ENCODE data around the gene COPZ2.

COPZ2 gene

DNA sequence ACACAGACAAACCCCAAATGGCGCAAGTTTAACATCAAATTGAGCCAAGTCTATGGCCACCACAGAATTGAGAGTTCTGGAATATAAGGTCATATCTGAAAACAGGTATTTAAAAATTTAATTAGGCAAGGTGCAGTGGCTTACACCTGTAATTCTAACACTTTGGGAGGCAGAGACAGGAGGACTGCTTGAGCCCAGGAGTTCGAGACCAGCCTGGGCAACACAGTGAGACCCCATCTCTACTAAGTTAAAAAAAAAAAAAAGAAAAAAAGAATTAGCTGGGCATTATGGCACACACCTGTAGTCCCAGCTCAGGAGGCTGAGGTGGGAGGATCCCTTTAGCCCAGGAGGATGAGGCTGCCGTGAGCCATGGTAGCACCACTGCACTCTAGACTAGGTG is 29.6 kb upstream of the COPZ2 start:
- Histone ChIP-seq H3K36me3 (ENCODE audit: control insufficient read depth, insufficient read depth, low read length) (peaks cover 20% of the 10 kb centered on the region), H3K9ac (ENCODE audit: low read depth, low read length) (no peak overlapping the region), H3K27me3 (ENCODE audit: control insufficient read depth, insufficient read depth, low read length) (no peaks in the 10 kb centered on the region), H3K9me3 (ENCODE audit: control insufficient read depth, insufficient read depth, low read length) (no peaks in the 10 kb centered on the region), H3K4me1 (ENCODE audit: control insufficient read depth, insufficient read depth, low read length) (peaks cover 4% of the 10 kb centered on the region), H3K4me3 (ENCODE audit: low read depth, low read length) (no peak overlapping the region)

DNA sequence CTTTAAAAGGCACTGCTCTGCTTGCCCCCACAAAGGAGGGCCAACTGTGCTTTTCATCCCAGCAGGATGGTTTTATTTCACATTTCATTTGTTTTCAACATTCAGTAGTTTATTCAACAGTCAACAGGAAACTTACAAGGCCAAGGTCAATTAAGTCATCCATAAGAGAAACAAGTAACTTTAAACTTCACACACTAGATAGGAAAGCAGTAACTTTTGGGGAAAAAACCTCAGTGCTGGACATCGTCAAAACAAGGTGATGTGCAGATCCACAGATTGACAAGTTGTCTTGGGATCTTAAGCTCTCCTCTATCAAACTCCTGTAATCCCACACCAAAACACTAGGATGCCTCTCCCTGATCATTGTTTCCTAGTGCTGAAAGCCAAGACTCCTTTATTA is 29.1 kb upstream of the COPZ2 start:
- H3K4me1 ChIP-seq (ENCODE audit: control insufficient read depth, insufficient read depth, low read length), result peaks cover 4% of the 10 kb centered on the region
- no peak overlapping the region for H3K9ac ChIP-seq (ENCODE audit: low read depth, low read length)
- H3K27me3 ChIP-seq (ENCODE audit: control insufficient read depth, insufficient read depth, low read length), result no peaks in the 10 kb centered on the region
- no peaks in the 10 kb centered on the region for H3K9me3 ChIP-seq (ENCODE audit: control insufficient read depth, insufficient read depth, low read length)
- peaks cover 26% of the 10 kb centered on the region for H3K36me3 ChIP-seq (ENCODE audit: control insufficient read depth, insufficient read depth, low read length)
- H3K4me3 ChIP-seq (ENCODE audit: low read depth, low read length), result no peak overlapping the region

DNA sequence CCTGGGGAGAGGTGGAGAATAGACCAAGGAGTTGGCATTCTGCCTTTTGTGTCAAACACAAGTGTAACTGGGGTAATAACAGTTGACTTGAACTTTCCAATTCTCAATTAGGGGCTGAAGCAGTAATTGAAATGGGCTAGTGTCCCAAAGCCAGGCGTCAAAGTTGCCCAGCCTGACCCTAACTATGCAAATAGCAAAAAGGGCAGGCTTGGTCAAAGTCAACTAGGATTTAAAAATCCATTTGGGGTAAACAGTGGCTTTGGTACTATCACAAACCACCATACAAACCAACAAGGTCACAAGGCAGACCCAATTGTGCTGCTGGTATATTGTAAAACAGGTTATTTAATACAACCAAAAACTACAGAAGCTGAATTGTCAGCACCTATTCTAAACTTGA is 28.6 kb upstream of the COPZ2 start:
- peaks cover 26% of the 10 kb centered on the region for H3K36me3 ChIP-seq (ENCODE audit: control insufficient read depth, insufficient read depth, low read length)
- H3K9me3 ChIP-seq (ENCODE audit: control insufficient read depth, insufficient read depth, low read length), result no peaks in the 10 kb centered on the region
- no peak overlapping the region for H3K9ac ChIP-seq (ENCODE audit: low read depth, low read length)
- H3K4me1 ChIP-seq (ENCODE audit: control insufficient read depth, insufficient read depth, low read length), result peaks cover 4% of the 10 kb centered on the region
- H3K27me3 ChIP-seq (ENCODE audit: control insufficient read depth, insufficient read depth, low read length), result no peaks in the 10 kb centered on the region
- H3K4me3 ChIP-seq (ENCODE audit: low read depth, low read length), result no peak overlapping the region

DNA sequence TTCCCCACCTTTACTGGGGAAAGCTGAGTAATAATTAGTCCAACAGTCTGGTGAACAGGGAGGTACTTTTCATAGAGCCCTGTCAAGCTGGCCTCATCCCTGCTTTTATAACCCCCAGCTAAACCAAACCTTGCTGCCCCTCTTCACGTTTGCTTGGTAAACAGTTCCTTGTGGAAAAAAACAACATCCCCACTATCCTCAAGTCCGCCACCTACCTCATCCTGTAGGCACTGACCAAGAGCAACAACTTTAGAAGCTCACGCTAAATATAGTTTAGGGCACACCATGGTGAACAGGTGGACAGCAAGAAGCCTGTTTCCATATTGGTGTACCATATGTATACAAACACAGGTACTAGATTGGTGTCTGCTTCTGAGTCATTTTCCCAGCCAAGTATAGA is 27.0 kb upstream of the COPZ2 start:
- no peaks in the 10 kb centered on the region for H3K27me3 ChIP-seq (ENCODE audit: control insufficient read depth, insufficient read depth, low read length)
- no peaks in the 10 kb centered on the region for H3K9me3 ChIP-seq (ENCODE audit: control insufficient read depth, insufficient read depth, low read length)
- peaks cover 36% of the 10 kb centered on the region for H3K36me3 ChIP-seq (ENCODE audit: control insufficient read depth, insufficient read depth, low read length)
- peaks cover 4% of the 10 kb centered on the region for H3K4me1 ChIP-seq (ENCODE audit: control insufficient read depth, insufficient read depth, low read length)
- H3K4me3 ChIP-seq (ENCODE audit: low read depth, low read length), result no peak overlapping the region
- H3K9ac ChIP-seq (ENCODE audit: low read depth, low read length), result no peak overlapping the region

DNA sequence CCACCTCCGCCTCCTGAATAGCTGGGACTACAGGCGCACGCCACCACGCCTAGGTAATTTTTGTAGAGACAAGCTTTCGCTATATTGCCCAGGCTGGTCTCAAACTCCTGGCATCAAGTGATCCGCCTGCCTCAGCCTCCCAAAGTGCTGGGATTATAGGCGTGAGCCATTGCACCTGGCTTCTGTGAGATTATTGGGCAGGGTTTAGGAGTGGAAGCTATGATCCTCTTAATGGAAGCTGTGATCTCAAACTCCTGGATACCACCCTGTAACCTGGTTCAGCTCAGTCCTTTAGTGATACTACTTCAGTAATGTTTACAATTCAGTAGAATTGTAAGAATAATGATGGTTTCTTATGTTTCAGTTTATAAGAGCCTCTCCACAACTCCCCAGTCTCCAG is 24.7 kb upstream of the COPZ2 start:
- H3K4me1 ChIP-seq (ENCODE audit: control insufficient read depth, insufficient read depth, low read length), result peaks cover 4% of the 10 kb centered on the region
- H3K4me3 ChIP-seq (ENCODE audit: low read depth, low read length), result no peak overlapping the region
- H3K27me3 ChIP-seq (ENCODE audit: control insufficient read depth, insufficient read depth, low read length), result no peaks in the 10 kb centered on the region
- no peak overlapping the region for H3K9ac ChIP-seq (ENCODE audit: low read depth, low read length)
- H3K9me3 ChIP-seq (ENCODE audit: control insufficient read depth, insufficient read depth, low read length), result no peaks in the 10 kb centered on the region
- peaks cover 59% of the 10 kb centered on the region for H3K36me3 ChIP-seq (ENCODE audit: control insufficient read depth, insufficient read depth, low read length)

DNA sequence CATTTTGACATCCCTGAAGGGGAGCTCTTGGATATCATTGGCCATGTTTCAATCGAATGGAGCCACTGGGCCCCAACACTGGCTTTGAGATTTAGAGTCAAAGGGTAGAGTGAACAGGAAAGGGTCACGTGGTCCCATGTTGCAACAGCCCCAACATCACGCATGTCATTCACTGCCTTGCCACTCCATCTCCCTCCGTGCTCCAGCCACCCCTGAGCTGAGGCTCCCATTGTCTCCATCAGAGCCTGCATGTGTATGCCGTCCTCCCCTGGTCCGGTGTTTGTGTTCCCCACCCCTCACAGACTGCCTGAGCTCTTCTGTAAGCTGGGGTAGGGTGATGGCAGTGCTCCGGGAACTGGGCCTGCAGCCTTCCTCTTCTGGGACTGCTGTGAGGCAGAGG is 22.7 kb upstream of the COPZ2 start:
- H3K9ac ChIP-seq (ENCODE audit: low read depth, low read length), result no peak overlapping the region
- no peaks in the 10 kb centered on the region for H3K9me3 ChIP-seq (ENCODE audit: control insufficient read depth, insufficient read depth, low read length)
- H3K27me3 ChIP-seq (ENCODE audit: control insufficient read depth, insufficient read depth, low read length), result no peaks in the 10 kb centered on the region
- H3K4me3 ChIP-seq (ENCODE audit: low read depth, low read length), result no peak overlapping the region
- H3K36me3 ChIP-seq (ENCODE audit: control insufficient read depth, insufficient read depth, low read length), result peaks cover 70% of the 10 kb centered on the region
- peaks cover 12% of the 10 kb centered on the region for H3K4me1 ChIP-seq (ENCODE audit: control insufficient read depth, insufficient read depth, low read length)

DNA sequence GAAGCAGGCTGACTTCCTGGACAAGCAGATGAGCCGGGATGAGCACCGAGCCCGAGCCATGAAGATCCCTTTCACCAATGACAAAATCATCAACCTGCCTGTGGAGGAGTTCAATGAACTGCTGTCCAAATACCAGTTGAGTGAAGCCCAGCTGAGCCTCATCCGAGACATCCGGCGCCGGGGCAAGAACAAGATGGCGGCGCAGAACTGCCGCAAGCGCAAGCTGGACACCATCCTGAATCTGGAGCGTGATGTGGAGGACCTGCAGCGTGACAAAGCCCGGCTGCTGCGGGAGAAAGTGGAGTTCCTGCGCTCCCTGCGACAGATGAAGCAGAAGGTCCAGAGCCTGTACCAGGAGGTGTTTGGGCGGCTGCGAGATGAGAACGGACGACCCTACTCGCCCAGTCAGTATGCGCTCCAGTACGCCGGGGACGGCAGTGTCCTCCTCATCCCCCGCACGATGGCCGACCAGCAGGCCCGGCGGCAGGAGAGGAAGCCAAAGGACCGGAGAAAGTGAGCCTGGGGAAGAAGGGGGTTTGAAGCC is 21.6 kb upstream of the COPZ2 start:
- Histone ChIP-seq H3K27me3 (ENCODE audit: control insufficient read depth, insufficient read depth, low read length) (no peaks in the 10 kb centered on the region), H3K36me3 (ENCODE audit: control insufficient read depth, insufficient read depth, low read length) (peaks cover 62% of the 10 kb centered on the region), H3K4me1 (ENCODE audit: control insufficient read depth, insufficient read depth, low read length) (peaks cover 9% of the 10 kb centered on the region), H3K9ac (ENCODE audit: low read depth, low read length) (no peak overlapping the region), H3K4me3 (ENCODE audit: low read depth, low read length) (no peak overlapping the region), H3K9me3 (ENCODE audit: control insufficient read depth, insufficient read depth, low read length) (no peaks in the 10 kb centered on the region)

DNA sequence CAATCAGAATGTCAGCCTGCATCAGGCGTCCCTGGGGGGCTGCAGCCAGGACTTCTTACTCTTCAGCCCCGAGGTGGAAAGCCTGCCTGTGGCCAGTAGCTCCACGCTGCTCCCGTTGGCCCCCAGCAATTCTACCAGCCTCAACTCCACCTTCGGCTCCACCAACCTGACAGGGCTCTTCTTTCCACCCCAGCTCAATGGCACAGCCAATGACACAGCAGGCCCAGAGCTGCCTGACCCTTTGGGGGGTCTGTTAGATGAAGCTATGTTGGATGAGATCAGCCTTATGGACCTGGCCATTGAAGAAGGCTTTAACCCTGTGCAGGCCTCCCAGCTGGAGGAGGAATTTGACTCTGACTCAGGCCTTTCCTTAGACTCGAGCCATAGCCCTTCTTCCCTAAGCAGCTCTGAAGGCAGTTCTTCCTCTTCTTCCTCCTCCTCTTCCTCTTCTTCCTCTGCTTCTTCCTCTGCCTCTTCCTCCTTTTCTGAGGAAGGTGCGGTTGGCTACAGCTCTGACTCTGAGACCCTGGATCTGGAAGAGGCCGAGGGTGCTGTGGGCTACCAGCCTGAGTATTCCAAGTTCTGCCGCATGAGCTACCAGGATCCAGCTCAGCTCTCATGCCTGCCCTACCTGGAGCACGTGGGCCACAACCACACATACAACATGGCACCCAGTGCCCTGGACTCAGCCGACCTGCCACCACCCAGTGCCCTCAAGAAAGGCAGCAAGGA is 21.0 kb upstream of the COPZ2 start:
- Histone ChIP-seq H3K36me3 (ENCODE audit: control insufficient read depth, insufficient read depth, low read length) (peaks cover 62% of the 10 kb centered on the region), H3K4me3 (ENCODE audit: low read depth, low read length) (no peak overlapping the region), H3K9ac (ENCODE audit: low read depth, low read length) (no peak overlapping the region), H3K9me3 (ENCODE audit: control insufficient read depth, insufficient read depth, low read length) (no peaks in the 10 kb centered on the region), H3K4me1 (ENCODE audit: control insufficient read depth, insufficient read depth, low read length) (peaks cover 14% of the 10 kb centered on the region), H3K27me3 (ENCODE audit: control insufficient read depth, insufficient read depth, low read length) (no peaks in the 10 kb centered on the region)

DNA sequence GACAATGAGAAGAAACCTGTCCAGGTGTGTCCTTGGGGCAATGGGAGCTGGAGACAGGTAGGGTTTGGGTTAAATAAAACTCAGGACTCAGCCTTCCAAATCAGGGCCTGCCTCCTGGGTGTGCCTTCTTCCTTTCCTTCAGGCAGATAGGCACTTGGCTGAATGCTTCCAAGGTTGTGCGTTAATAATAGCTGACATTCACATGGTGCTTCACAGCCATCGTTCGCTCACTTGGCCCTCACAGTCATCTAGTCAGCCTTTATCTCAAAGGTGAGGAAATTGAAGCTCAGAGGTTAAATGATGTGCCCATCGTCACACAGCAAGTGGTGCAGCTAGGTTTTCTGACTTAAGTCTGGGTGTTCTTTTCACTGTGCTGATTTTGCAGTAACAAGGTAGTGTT is 20.0 kb upstream of the COPZ2 start:
- no peaks in the 10 kb centered on the region for H3K9me3 ChIP-seq (ENCODE audit: control insufficient read depth, insufficient read depth, low read length)
- peaks cover 23% of the 10 kb centered on the region for H3K4me1 ChIP-seq (ENCODE audit: control insufficient read depth, insufficient read depth, low read length)
- H3K36me3 ChIP-seq (ENCODE audit: control insufficient read depth, insufficient read depth, low read length), result peaks cover 62% of the 10 kb centered on the region
- no peak overlapping the region for H3K9ac ChIP-seq (ENCODE audit: low read depth, low read length)
- no peak overlapping the region for H3K4me3 ChIP-seq (ENCODE audit: low read depth, low read length)
- H3K27me3 ChIP-seq (ENCODE audit: control insufficient read depth, insufficient read depth, low read length), result no peaks in the 10 kb centered on the region

DNA sequence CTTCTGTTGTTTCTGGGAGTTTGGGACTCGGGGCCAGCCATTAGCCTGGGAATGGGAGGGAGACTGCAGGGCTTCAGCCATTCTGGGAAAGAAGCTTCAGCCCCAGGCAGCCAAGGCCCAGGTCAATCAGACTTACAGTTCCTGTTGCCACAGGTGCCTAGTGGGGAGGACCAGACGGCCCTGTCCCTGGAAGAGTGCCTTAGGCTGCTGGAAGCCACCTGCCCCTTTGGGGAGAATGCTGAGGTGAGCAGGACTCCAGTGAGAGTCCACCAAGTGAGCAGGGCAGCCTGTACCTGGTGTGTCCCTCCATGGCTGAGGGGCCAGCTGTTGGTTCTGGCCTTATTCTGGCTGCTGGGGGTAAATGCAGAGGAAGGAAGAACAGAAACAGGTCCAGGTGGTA is 19.3 kb upstream of the COPZ2 start:
- peaks cover 63% of the 10 kb centered on the region for H3K36me3 ChIP-seq (ENCODE audit: control insufficient read depth, insufficient read depth, low read length)
- H3K4me1 ChIP-seq (ENCODE audit: control insufficient read depth, insufficient read depth, low read length), result peaks cover 31% of the 10 kb centered on the region
- H3K9me3 ChIP-seq (ENCODE audit: control insufficient read depth, insufficient read depth, low read length), result no peaks in the 10 kb centered on the region
- H3K9ac ChIP-seq (ENCODE audit: low read depth, low read length), result peak overlapping the region; percentile 26
- H3K4me3 ChIP-seq (ENCODE audit: low read depth, low read length), result peak overlapping the region; percentile 13
- no peaks in the 10 kb centered on the region for H3K27me3 ChIP-seq (ENCODE audit: control insufficient read depth, insufficient read depth, low read length)

DNA sequence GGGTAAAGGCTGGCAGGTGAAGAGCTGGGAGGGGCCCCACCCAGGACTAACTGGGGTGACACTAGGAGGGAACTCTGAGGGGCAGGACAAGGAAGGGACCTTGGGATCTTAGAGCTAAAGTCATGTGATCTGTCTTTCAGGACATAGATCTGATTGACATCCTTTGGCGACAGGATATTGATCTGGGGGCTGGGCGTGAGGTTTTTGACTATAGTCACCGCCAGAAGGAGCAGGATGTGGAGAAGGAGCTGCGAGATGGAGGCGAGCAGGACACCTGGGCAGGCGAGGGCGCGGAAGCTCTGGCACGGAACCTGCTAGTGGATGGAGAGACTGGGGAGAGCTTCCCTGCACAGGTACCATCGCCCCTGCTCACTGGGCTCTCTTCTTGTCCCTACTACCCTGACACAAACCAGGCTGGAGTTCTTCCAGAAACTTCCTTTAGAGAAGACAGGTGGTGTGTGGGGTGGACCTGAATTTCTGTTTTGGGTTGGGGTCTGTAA is 18.7 kb upstream of the COPZ2 start:
- peak overlapping the region; percentile 86 for H3K4me3 ChIP-seq (ENCODE audit: low read depth, low read length)
- H3K36me3 ChIP-seq (ENCODE audit: control insufficient read depth, insufficient read depth, low read length), result peaks cover 58% of the 10 kb centered on the region
- peaks cover 32% of the 10 kb centered on the region for H3K4me1 ChIP-seq (ENCODE audit: control insufficient read depth, insufficient read depth, low read length)
- H3K27me3 ChIP-seq (ENCODE audit: control insufficient read depth, insufficient read depth, low read length), result no peaks in the 10 kb centered on the region
- no peaks in the 10 kb centered on the region for H3K9me3 ChIP-seq (ENCODE audit: control insufficient read depth, insufficient read depth, low read length)
- H3K9ac ChIP-seq (ENCODE audit: low read depth, low read length), result peak overlapping the region; percentile 74

DNA sequence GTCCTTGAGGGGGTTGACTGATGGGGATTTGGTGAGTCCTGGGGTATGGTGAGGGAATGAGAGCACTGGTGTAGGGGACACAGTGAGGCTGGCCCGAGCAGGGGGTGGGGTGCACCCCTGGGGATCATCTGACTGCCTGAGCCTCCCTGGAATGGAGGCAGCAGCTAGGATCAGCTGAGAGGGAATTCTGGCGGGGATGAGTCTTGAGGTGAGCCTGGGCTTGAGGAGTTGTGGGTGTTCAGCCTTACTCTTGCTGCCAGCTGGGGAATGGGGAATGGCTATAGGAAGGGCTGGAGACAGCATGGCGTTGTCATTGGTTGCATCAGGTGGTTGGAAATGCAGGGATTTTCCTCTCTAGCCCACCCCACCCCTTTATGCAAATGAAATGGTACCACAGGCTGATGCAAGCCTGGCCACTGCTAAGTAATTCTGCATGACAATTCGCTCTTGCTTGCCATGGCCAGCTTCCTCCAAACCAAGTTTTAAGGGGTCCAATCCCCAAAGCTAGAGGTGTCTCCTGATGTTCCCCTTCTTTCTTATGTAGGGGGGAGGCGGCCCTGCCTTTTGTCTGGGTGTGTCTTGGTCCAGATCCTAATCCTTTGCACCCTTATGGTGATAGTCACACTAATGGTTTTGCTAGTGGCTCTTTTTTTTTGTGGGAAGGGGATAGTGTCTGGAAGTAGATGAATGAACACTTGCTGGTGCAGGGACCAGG is 18.1 kb upstream of the COPZ2 start:
- Histone ChIP-seq H3K4me3 (ENCODE audit: low read depth, low read length) (peak overlapping the region; percentile 86), H3K4me1 (ENCODE audit: control insufficient read depth, insufficient read depth, low read length) (peaks cover 36% of the 10 kb centered on the region), H3K27me3 (ENCODE audit: control insufficient read depth, insufficient read depth, low read length) (no peaks in the 10 kb centered on the region), H3K36me3 (ENCODE audit: control insufficient read depth, insufficient read depth, low read length) (peaks cover 58% of the 10 kb centered on the region), H3K9me3 (ENCODE audit: control insufficient read depth, insufficient read depth, low read length) (no peaks in the 10 kb centered on the region), H3K9ac (ENCODE audit: low read depth, low read length) (peak overlapping the region; percentile 74)
